Ammon's horn (tissue), 1 donor: ENCODE measurements around the gene TPM2.

ENCODE experiments used
- DNase-seq: peaks from one replicate; pipeline ENCODE4 v3.0.0-alpha.2; 2016; ENCODE audit warnings: low spot score

TPM2 gene

GRCh38 chr9:35696520-35697215, 6.9 kb upstream of the TPM2 start:
- peak; percentile 59 for DNase-seq

- DNase-seq, result no peak
Observed at GRCh38 chr9:35695943-35696401, 6.2 kb upstream of the TPM2 start.

DNA sequence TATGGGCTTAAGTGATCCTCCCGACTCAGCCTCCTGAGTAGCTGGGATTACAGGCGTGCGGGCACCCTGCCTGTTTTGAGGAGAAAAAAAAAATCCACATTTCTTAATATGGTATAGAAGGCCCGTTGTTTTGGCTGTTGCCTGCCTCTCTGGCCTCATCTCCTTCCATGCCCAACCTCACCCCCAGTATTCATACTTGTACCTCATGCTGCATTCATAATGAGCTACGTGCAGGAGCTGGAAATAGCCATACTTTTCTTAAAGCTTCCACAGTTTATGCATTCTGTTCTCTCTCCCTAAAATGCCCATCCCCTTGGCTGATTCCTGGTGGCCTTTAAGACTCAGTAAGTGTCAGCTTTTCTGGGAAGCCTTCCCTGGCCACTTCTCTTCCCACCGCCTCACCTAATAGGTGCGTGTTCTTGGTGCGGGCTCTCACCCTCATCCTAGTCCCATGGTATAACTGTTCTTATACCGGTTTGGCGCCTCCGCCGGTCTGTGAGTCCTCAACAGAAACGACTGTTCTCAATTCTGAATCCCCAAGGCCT, 2.1 kb upstream of the TPM2 start:
- no peak for DNase-seq

GRCh38 chr9:35691334-35691650, 1.6 kb upstream of the TPM2 start:
- no peak for DNase-seq

- DNase-seq, result peak; percentile 65
Observed at GRCh38 chr9:35690614-35691333, 1.0 kb upstream of the TPM2 start.

- no peak for DNase-seq
Observed at GRCh38 chr9:35690294-35690613, 529 bp upstream of the TPM2 start.

GRCh38 chr9:35688558-35689541, 875 bp downstream of the TPM2 start:
- DNase-seq, result no peak

- no peak for DNase-seq
Observed at GRCh38 chr9:35687972-35688557, 1.7 kb downstream of the TPM2 start.

- DNase-seq, result no peak
Observed at GRCh38 chr9:35687306-35687705, 2.4 kb downstream of the TPM2 start.

- no peak for DNase-seq
Observed at GRCh38 chr9:35686222-35687203, 3.2 kb downstream of the TPM2 start.

- DNase-seq, result no peak
Observed at GRCh38 chr9:35685506-35685905, 4.2 kb downstream of the TPM2 start.

- no peak for DNase-seq
Observed at GRCh38 chr9:35684921-35685320, 4.8 kb downstream of the TPM2 start.

- no peak for DNase-seq
Observed at GRCh38 chr9:35683323-35683722, 6.4 kb downstream of the TPM2 start.

DNA sequence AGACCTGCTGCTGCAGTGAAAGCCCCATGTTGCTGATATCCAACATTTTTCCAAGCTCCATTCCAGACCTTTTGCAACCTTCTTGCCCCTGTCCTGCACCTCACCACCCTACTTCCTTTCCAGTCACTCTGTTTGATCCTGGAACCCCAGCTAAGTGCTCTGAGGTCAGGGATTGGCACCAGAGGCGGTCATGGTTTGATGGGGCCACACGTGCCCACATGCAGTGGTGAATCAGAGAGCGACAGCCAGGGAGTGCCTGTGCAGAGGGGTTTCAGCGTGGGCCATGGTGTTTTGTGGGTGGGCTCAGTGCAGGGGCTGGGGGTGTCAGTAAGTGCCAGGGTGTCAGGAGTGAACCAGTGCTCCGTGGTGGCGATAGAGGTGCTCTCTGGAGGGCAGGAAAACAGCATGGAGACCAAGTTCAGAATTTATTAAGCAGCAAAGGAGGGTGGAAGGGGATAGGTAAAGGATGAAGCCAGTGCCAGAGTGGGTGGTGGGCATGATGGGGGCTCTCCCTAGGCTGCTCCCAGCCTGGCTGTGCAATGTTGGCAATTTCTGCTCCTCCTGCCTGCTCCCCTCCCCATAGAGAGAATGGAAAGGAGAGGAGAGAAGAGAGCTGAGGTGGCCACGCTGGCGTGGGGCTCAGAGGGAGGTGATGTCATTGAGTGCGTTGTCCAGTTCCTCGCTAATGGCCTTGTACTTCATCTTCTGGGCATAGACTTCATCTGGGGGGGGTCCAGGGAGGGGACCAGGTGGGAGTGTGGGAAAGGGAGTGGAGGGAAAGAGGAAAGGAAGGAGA, 7.0 kb downstream of the TPM2 start:
- no peak for DNase-seq

DNA sequence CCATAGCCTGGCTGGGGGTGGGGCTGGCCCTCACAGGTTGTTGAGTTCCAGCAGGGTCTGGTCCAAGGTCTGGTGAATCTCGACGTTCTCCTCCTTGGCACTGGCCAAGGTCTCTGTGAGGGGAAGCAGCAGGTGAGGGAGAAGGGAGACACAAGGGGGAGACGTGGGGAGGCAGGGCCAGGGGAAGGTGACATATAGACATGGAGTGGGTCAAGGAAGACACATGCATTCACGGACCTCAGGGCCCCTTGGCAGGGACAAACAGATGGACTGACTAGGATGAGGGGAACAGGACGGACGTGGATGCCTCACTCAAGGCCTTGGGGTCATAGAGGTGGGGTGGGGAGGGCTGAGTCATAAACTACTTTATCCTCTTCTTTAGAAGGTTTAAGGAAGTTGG, 7.7 kb downstream of the TPM2 start:
- DNase-seq, result no peak

- DNase-seq, result no peak
Observed at GRCh38 chr9:35681341-35682002, 8.3 kb downstream of the TPM2 start.

DNA sequence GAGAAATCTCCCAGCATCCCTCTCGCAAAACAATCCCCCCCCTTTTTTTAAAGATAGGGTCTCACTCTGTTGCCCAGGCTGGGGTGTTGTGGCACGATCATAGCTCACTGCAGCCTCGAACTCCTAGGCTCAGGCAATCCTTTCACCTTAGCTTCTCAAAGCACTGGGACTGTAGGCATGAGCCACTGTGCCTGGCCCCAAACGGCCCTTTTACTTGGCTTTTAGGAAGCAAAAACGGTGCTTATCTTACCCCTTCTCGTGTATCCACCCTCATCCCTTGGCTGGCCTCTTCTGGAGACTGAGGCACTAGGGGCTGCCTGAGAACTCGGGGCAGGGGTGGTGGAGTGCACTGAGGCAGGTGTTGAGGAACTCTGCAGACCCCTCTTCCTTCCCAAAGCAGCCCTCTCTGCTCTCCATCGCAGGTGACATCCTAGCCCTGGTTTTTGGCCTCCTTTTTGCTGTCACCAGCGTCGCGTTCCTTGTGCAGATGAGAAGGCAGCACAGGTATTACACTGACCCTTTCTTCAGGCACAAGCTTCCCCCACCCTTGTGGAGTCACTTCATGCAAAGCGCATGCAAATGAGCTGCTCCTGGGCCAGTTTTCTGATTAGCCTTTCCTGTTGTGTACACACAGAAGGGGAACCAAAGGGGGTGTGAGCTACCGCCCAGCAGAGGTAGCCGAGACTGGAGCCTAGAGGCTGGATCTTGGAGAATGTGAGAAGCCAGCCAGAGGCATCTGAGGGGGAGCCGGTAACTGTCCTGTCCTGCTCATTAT, 9.2 kb downstream of the TPM2 start:
- DNase-seq, result no peak

DNA sequence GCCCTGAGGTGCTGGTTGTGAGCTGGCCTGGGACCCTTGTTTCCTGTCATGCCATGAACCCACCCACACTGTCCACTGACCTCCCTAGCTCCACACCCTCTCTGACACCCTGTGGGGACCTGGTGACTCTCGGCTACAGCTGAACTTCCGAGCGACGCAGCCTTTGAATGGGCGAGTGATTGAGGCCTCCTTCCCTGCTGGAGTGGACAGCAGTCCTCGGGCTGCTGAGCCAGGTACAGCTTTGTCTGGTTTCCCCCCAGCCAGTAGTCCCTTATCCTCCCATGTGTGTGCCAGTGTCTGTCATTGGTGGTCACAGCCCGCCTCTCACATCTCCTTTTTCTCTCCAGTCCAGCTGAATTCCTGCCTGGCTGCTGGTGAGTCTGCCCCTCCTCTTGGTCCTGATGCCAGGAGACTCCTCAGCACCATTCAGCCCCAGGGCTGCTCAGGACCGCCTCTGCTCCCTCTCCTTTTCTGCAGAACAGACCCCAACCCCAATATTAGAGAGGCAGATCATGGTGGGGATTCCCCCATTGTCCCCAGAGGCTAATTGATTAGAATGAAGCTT, 9.9 kb downstream of the TPM2 start:
- no peak for DNase-seq
